Epithelial cell of proximal tubule (primary cell): ENCODE measurements around the gene ATRN. TPM values are rescaled to one million over a fixed set of nuclear protein-coding genes. Genes with fewer than 3 reads are reported as not detected.

Experiments used
- DNase-seq: peaks from one replicate; pipeline ENCODE4 v3.0.0-alpha.2; 2011; ENCODE audit warnings: low read depth
- H3K4me3 ChIP-seq: 2 replicates; pipeline ENCODE4 v1.5.1; 2011; ENCODE audit warnings: low read depth, mild to moderate bottlenecking, low read length
- total RNA-seq: library from RNA; depleted of rRNA; stranded (reverse); fragments of >200 nt; gene quantifications from 2 replicates; pipeline ENCODE4 v1.2.3, GENCODE V29; 2015
- TF ChIP-seq, protein P1 (sequence below): conservative IDR thresholded peaks from 2 replicates; pipeline ENCODE4 v1.5.1; 2012; ENCODE audit warnings: low read depth, mild to moderate bottlenecking, low read length

Gene ATRN
- total RNA-seq, 1 donor from 2014 or later, result 15.4 TPM

DNA sequence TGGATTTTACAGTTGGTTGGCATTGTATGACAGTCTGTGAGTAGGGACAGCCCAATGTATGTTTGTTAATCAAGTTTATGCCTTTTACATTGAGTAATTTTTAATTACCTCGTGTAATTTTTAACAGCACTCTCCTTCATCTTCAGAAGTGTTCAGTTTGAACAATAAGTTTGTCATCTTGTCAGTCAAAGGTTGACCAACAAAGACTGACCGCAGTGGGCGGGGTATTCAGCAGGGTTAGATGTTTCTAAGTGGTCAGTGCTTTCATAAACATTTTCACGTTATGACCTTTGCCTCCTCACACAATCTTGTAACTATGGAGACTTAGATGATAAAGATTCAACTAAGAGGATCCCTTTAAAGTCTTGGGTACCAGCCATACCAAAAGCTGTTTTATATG lies 151.6 kb downstream of the ATRN start:
- H3K4me3 ChIP-seq, result no peak overlapping the region
- TF ChIP-seq, protein P1, sequence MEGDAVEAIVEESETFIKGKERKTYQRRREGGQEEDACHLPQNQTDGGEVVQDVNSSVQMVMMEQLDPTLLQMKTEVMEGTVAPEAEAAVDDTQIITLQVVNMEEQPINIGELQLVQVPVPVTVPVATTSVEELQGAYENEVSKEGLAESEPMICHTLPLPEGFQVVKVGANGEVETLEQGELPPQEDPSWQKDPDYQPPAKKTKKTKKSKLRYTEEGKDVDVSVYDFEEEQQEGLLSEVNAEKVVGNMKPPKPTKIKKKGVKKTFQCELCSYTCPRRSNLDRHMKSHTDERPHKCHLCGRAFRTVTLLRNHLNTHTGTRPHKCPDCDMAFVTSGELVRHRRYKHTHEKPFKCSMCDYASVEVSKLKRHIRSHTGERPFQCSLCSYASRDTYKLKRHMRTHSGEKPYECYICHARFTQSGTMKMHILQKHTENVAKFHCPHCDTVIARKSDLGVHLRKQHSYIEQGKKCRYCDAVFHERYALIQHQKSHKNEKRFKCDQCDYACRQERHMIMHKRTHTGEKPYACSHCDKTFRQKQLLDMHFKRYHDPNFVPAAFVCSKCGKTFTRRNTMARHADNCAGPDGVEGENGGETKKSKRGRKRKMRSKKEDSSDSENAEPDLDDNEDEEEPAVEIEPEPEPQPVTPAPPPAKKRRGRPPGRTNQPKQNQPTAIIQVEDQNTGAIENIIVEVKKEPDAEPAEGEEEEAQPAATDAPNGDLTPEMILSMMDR, result no peak
- no peak for DNase-seq

DNA sequence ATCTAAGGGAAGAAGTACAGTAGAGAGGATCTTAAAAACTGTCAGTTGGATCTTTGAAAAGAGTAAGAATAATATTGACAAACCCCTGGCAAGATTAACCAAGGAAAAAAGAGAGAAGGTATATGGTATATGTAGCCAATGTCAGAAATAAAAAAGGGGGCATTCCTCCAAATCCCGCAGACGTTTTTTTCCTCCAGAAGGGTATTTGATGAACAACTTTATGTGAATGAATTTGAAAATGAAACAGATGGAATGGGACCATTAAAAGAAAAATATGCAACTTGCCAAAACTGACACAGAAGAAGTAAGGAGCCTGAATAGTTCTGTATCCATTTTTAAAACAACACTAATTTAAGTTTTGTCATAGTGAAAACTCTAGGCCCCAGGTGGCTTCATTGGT lies 156.7 kb downstream of the ATRN start:
- no peak for DNase-seq
- no peak overlapping the region for H3K4me3 ChIP-seq
- TF ChIP-seq, protein P1, result no peak

DNA sequence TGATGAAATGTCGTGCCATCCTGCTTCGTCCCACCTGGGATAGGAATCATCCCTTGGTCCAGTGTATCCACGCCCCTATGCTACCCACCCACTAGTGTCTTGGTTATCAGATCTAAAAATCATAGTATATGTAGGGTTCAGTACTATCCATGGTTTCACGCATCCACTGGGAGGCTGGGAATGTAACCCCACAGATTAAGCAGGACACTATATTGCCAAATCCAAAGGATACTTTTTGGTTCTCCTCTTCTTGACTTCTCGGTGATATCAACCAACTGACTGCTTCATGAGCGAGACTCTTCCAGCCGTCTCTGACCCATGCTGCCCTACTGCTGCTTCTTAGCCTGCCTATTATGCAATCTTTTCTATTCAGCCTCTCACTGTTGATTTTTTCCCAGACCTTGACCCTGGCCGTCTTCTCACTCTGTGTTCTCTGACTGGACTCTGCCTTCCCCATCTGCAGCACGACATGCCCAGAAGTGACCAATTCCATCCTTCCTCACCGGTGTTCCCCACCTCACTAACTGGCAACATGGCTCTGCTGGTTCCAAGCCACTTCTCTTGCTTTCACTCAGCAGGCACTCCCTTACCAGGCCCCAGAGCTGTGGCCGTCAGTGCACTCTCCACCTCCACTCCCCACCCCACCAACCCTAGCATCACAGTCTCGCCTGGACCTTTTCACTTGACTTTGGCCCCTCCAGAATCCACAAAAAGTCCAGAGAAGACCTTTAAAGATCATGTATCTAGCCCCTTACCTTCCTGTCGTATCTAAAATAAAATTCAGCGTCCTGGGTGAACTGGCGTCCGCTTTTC lies 157.9 kb downstream of the ATRN start:
- TF ChIP-seq, protein P1, result no peak
- H3K4me3 ChIP-seq, result no peak overlapping the region
- no peak for DNase-seq

DNA sequence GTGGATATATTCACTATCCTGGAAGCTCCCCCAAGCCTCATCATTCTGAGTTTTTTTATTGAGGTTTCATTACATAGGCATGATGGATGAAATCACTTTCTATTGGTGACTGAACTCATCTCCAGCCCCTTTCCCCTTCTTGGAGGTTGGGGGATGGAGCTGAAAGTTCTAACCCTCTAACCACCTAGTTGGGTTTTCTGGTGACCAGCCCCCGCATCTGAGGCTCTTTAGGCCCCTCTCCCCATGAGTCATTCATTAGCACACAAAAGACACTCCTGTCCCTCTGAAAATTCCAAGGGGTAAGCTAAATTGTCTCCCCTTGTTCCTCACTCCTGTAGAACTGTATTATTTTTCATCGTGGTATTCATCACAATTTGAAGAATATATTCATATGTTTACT lies 159.1 kb downstream of the ATRN start:
- TF ChIP-seq, protein P1, result no peak
- no peak for DNase-seq
- no peak overlapping the region for H3K4me3 ChIP-seq

DNA sequence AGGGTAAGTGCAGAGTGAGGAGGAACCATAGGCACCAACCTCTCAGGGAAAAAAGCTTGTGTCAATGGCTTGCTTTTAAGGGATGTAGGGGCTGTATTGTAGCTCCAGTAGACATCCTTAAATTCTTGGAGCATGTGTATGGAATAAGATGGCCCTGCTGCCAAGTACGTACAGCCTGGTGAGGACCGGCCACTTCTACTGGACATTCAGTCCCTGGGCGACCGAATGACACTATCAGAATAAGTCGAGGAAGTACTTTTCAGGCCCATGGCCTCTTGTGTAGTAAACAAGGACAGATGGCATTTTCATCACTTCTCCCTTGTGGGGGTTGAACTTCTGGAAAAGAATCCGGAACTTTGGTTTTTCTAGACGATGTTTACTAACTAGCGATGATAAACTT lies 159.6 kb downstream of the ATRN start:
- TF ChIP-seq, protein P1, result no peak
- H3K4me3 ChIP-seq, result no peak overlapping the region
- DNase-seq, result no peak

DNA sequence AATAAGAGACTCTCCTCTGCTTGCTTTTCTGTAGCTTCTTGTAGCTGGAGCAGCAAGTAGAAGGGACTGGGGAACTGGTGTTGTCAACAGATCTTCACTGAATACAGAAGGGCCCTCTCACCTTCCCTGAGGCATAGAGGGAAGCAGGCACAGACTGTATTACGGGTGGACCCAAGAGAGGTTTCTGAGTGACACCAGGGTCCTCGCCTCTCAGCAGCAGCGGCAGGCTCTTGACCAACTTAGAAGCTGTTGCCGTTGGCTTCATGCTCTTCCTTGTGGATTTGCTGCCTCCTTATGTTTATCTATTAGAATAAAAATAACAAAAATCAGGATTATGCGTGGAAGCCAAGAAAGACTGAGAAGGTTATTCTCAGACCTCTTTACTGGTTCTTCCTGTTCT lies 160.7 kb downstream of the ATRN start:
- no peak for DNase-seq
- no peak overlapping the region for H3K4me3 ChIP-seq
- TF ChIP-seq, protein P1, result no peak
